GM19025 (cell line): ENCODE data around the gene ANO9.
"Not testable (repeated sequence)": the region's sequence is repeated elsewhere in the genome, so short reads cannot be mapped to it uniquely, and the experiment has no call there.

Experiments
- ATAC-seq: cut with Tn5 transposase; IDR thresholded peaks from one replicate; pipeline ENCODE4 v1.9.1; 2021; ENCODE audit warnings: mild to moderate bottlenecking, low read depth, moderate library complexity; ENCODE audit not compliant: unreplicated experiment

Gene ANO9

GRCh38 chr11:437228-437870, 4.5 kb downstream of the ANO9 start:
- ATAC-seq = no peak

GRCh38 chr11:434999-435740, 6.6 kb downstream of the ANO9 start:
- not testable (repeated sequence) for ATAC-seq

- ATAC-seq = no peak
Observed at GRCh38 chr11:434496-434895, 7.3 kb downstream of the ANO9 start.

- ATAC-seq = no peak
Observed at GRCh38 chr11:433641-434040, 8.2 kb downstream of the ANO9 start.

- ATAC-seq = no peak
Observed at GRCh38 chr11:433111-433510, 8.7 kb downstream of the ANO9 start.

GRCh38 chr11:432501-433100, 9.2 kb downstream of the ANO9 start:
- ATAC-seq = no peak

- no peak for ATAC-seq
Observed at GRCh38 chr11:431921-432320, 9.9 kb downstream of the ANO9 start.

GRCh38 chr11:429931-430456, 11.8 kb downstream of the ANO9 start:
- no peak for ATAC-seq

GRCh38 chr11:429391-429790, 12.4 kb downstream of the ANO9 start:
- ATAC-seq = no peak

- no peak for ATAC-seq
Observed at GRCh38 chr11:428295-428694, 13.5 kb downstream of the ANO9 start.

GRCh38 chr11:426851-427250, 15.0 kb downstream of the ANO9 start:
- ATAC-seq = no peak

- ATAC-seq = no peak
Observed at GRCh38 chr11:425301-425700, 16.5 kb downstream of the ANO9 start.

- not testable (repeated sequence) for ATAC-seq
Observed at GRCh38 chr11:424766-425165, 17.0 kb downstream of the ANO9 start.

- ATAC-seq = no peak
Observed at GRCh38 chr11:424232-424631, 17.6 kb downstream of the ANO9 start.

GRCh38 chr11:422249-422656, 19.6 kb downstream of the ANO9 start:
- ATAC-seq = no peak

- no peak for ATAC-seq
Observed at GRCh38 chr11:420911-421321, 20.9 kb downstream of the ANO9 start.

GRCh38 chr11:420054-420910, 21.5 kb downstream of the ANO9 start:
- no peak for ATAC-seq

GRCh38 chr11:419248-420005, 22.4 kb downstream of the ANO9 start:
- ATAC-seq = no peak

- no peak for ATAC-seq
Observed at GRCh38 chr11:418343-419247, 23.2 kb downstream of the ANO9 start.
